Fibroblast of lung (primary cell): ENCODE measurements around the gene EEF2. TPM values are rescaled to one million over a fixed set of nuclear protein-coding genes. Genes with fewer than 3 reads are reported as not detected.

Experiments used
- DNase-seq, 2 donors: peaks; one replicate each; pipeline versions ENCODE4 v3.0.0 to v3.0.0-alpha.2; 2010; ENCODE audit warnings: low read depth in 2 of 2
- H2AFZ ChIP-seq: 2 replicates; pipeline ENCODE4 v1.5.1; 2012; ENCODE audit warnings: low read length, control low read depth, inconsistent platforms
- H3K27ac ChIP-seq: 2 replicates; pipeline ENCODE4 v1.5.1; 2011; ENCODE audit warnings: low read length, control low read depth; ENCODE audit not compliant: insufficient read depth
- H3K27me3 ChIP-seq: 2 replicates; pipeline ENCODE4 v1.5.1; 2011; ENCODE audit warnings: mild to moderate bottlenecking, low read length; ENCODE audit not compliant: control insufficient read depth, insufficient read depth
- H3K36me3 ChIP-seq: 2 replicates; pipeline ENCODE4 v1.5.1; 2011; ENCODE audit warnings: low read length; ENCODE audit not compliant: control insufficient read depth, insufficient read depth
- H3K4me1 ChIP-seq: 2 replicates; pipeline ENCODE4 v1.5.1; 2011; ENCODE audit warnings: low read length; ENCODE audit not compliant: control insufficient read depth, insufficient read depth; ENCODE audit errors: extremely low read depth
- H3K4me2 ChIP-seq: 2 replicates; pipeline ENCODE4 v1.5.1; 2011; ENCODE audit warnings: low read length, control low read depth; ENCODE audit not compliant: insufficient read depth; ENCODE audit errors: extremely low read depth
- H3K4me3 ChIP-seq, 4 experiments: fragments of 200-600 bp in 1 of 4; sonication (generic) in 1 of 4; replicated peaks in 1 of 4; 2 replicates each; pipeline ENCODE4 v1.5.1; 2011 to 2016; ENCODE audit warnings: low read length in 4 of 4, low read depth in 3 of 4, mild to moderate bottlenecking in 3 of 4, control low read depth in 2 of 4, inconsistent platforms in 1 of 4, mixed read lengths in 1 of 4; ENCODE audit not compliant: insufficient read depth in 1 of 4; ENCODE audit errors: control extremely low read depth in 1 of 4
- H3K79me2 ChIP-seq: 2 replicates; pipeline ENCODE4 v1.5.1; 2012; ENCODE audit warnings: mild to moderate bottlenecking, low read length, inconsistent platforms; ENCODE audit not compliant: control insufficient read depth, insufficient read depth
- H3K9ac ChIP-seq: 2 replicates; pipeline ENCODE4 v1.5.1; 2011; ENCODE audit warnings: mild to moderate bottlenecking, low read length, control low read depth; ENCODE audit not compliant: insufficient read depth
- H3K9me3 ChIP-seq: 2 replicates; pipeline ENCODE4 v1.5.1; 2012; ENCODE audit warnings: low read depth, low read length; ENCODE audit not compliant: control insufficient read depth, insufficient read depth
- H4K20me1 ChIP-seq: 2 replicates; pipeline ENCODE4 v1.5.1; 2011; ENCODE audit warnings: low read length; ENCODE audit not compliant: control insufficient read depth, insufficient read depth; ENCODE audit errors: extremely low read depth
- CTCF ChIP-seq, 2 donors: IDR thresholded peaks in 1 of 2; conservative IDR thresholded peaks in 1 of 2; 1 replicate in 1 of 2; 2 replicates in 1 of 2; pipeline ENCODE4 v1.5.1; 2011 to 2012; ENCODE audit warnings: low read length in 2 of 2, control low read depth in 1 of 2, inconsistent platforms in 1 of 2, low read depth in 1 of 2, mild to moderate bottlenecking in 1 of 2
- EZH2 ChIP-seq: IDR thresholded peaks from 2 replicates; pipeline ENCODE4 v1.5.1; 2012; ENCODE audit warnings: low read length, control low read depth, mild to moderate bottlenecking; ENCODE audit errors: missing control alignments
- polyA plus RNA-seq, 2 donors: library from polyadenylated mRNA; depleted of rRNA in 1 of 2; stranded (reverse) in 1 of 2; unstranded in 1 of 2; fragments of >200 nt; gene quantifications; 2 replicates each; pipeline ENCODE4 v1.2.1, GENCODE V29; 2011 to 2012; ENCODE audit warnings: missing spikeins in 1 of 2
- total RNA-seq: library from RNA; depleted of rRNA; stranded (reverse); fragments of >200 nt; gene quantifications from 2 replicates; pipeline ENCODE4 v1.2.1, GENCODE V29; 2014

Gene EEF2
- total and polyA plus RNA-seq, 2 donors (not counting 1 experiment from before 2014, with no cell fraction given): 976 to 2,646 TPM

GRCh38 chr19:4033028-4033956 is 48.0 kb upstream of the EEF2 start:
- Histone ChIP-seq H3K9me3 (peaks cover 1% of the 10 kb centered on the region), H3K27me3 (no peaks in the 10 kb centered on the region), H3K27ac (no peak overlapping the region), H3K4me3 (no peak overlapping the region), H3K4me2 (no peak overlapping the region), H2AFZ (no peak overlapping the region), H3K36me3 (peaks cover 35% of the 10 kb centered on the region), H3K79me2 (peaks cover 3% of the 10 kb centered on the region), H3K4me1 (no peaks in the 10 kb centered on the region), H3K9ac (no peak overlapping the region), H4K20me1 (no peaks in the 10 kb centered on the region)
- DNase-seq: no peak
- TF ChIP-seq EZH2: no peak
- TF ChIP-seq CTCF (conservative IDR thresholded peaks at IDR 0.05 in 1 of 2, IDR thresholded peaks at IDR 0.05 in 1 of 2; ENCODE audit: low read depth in 1 of 2, low read length in 2 of 2): no peak

- peaks cover 32% of the 10 kb centered on the region for H3K36me3 ChIP-seq
- DNase-seq: no peak
- no peak overlapping the region for H3K4me2 ChIP-seq
- H3K27ac ChIP-seq: no peak overlapping the region
- no peaks in the 10 kb centered on the region for H3K27me3 ChIP-seq
- no peak for TF ChIP-seq EZH2
- no peak for TF ChIP-seq CTCF (conservative IDR thresholded peaks at IDR 0.05 in 1 of 2, IDR thresholded peaks at IDR 0.05 in 1 of 2; ENCODE audit: low read depth in 1 of 2, low read length in 2 of 2)
- H3K79me2 ChIP-seq: peaks cover 3% of the 10 kb centered on the region
- H2AFZ ChIP-seq: no peak overlapping the region
- no peaks in the 10 kb centered on the region for H4K20me1 ChIP-seq
- no peak overlapping the region for H3K9ac ChIP-seq
- no peaks in the 10 kb centered on the region for H3K4me1 ChIP-seq
- H3K9me3 ChIP-seq: peaks cover 1% of the 10 kb centered on the region
- H3K4me3 ChIP-seq: no peak overlapping the region
These were observed 47.2 kb upstream of the EEF2 start for GRCh38 chr19:4032436-4032835.

- Histone ChIP-seq H4K20me1 (no peaks in the 10 kb centered on the region), H3K27me3 (no peaks in the 10 kb centered on the region), H3K4me3 (no peak overlapping the region), H3K9ac (no peak overlapping the region), H3K9me3 (no peaks in the 10 kb centered on the region), H3K36me3 (peaks cover 24% of the 10 kb centered on the region), H3K79me2 (no peaks in the 10 kb centered on the region), H3K4me1 (no peaks in the 10 kb centered on the region), H3K27ac (no peak overlapping the region), H2AFZ (no peak overlapping the region), H3K4me2 (no peak overlapping the region)
- TF ChIP-seq CTCF (conservative IDR thresholded peaks at IDR 0.05 in 1 of 2, IDR thresholded peaks at IDR 0.05 in 1 of 2; ENCODE audit: low read depth in 1 of 2, low read length in 2 of 2): no peak
- no peak for DNase-seq
These were observed 46.2 kb upstream of the EEF2 start for GRCh38 chr19:4031420-4031819.
